Ectodermal cell (in vitro differentiated cells): Measurements from ENCODE around the gene KRT9.
A peak's percentile ranks its signal among the peaks of the same experiment; 100 is the strongest.
"Not testable (repeated sequence)": the region's sequence is repeated elsewhere in the genome, so short reads cannot be mapped to it uniquely, and the experiment has no call there.

Source experiments
- H3K27ac ChIP-seq: 2 replicates; pipeline ENCODE4 v1.7.0; 2013; ENCODE audit warnings: mild to moderate bottlenecking, low read depth, low read length; ENCODE audit not compliant: insufficient read depth, poor library complexity, severe bottlenecking
- H3K27me3 ChIP-seq: 2 replicates; pipeline ENCODE4 v1.7.0; 2013; ENCODE audit warnings: mild to moderate bottlenecking, low read length; ENCODE audit not compliant: insufficient read depth, control insufficient read depth, poor library complexity, severe bottlenecking
- H3K36me3 ChIP-seq: one replicate; pipeline ENCODE4 v1.7.0; 2013; ENCODE audit warnings: low read length; ENCODE audit not compliant: control insufficient read depth, insufficient read depth
- H3K4me1 ChIP-seq: one replicate; pipeline ENCODE4 v1.7.0; 2013; ENCODE audit warnings: low read length; ENCODE audit not compliant: control insufficient read depth, insufficient read depth
- H3K4me3 ChIP-seq: 2 replicates; pipeline ENCODE4 v1.7.0; 2013; ENCODE audit warnings: low read depth, low read length, control low read depth; ENCODE audit not compliant: insufficient read depth
- H3K9me3 ChIP-seq: 2 replicates; pipeline ENCODE4 v1.7.0; 2013; ENCODE audit warnings: mild to moderate bottlenecking, low read length, moderate library complexity; ENCODE audit not compliant: control insufficient read depth
- WGBS, 2 experiments: methylation state at CpG; one replicate each; pipeline ENCODE4 v1.1.7; 2013; ENCODE audit warnings: missing lambda C conversion rate in 2 of 2; 5-methylcytosine and 5-hydroxymethylcytosine counted together

KRT9 gene

DNA sequence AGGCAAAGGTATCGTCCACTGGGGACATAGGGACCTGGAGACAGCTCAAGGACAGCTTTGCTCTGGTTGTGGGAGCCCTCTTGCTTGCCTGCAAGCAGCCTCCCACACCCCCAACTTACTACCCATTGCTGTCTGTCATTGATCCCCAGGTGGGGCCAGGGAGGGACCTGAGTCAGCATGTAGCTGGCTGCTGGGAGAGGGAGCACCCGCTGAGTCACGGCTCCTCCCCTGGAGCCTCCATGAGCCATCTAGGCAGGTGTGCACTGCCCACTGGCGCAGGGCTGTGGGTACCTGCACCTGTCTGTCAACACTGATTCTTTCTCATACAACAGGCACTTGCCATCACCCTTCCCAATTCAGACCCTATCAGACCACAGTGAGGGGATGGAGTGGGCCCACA, 4.9 kb upstream of the KRT9 start:
- not testable (repeated sequence) for H3K27ac ChIP-seq, H3K4me3 ChIP-seq, H3K4me1 ChIP-seq, H3K27me3 ChIP-seq, H3K9me3 ChIP-seq, H3K36me3 ChIP-seq
- WGBS, 2 experiments = 91 to 93% methylated on average over 4 of the region's 4 CpGs

DNA sequence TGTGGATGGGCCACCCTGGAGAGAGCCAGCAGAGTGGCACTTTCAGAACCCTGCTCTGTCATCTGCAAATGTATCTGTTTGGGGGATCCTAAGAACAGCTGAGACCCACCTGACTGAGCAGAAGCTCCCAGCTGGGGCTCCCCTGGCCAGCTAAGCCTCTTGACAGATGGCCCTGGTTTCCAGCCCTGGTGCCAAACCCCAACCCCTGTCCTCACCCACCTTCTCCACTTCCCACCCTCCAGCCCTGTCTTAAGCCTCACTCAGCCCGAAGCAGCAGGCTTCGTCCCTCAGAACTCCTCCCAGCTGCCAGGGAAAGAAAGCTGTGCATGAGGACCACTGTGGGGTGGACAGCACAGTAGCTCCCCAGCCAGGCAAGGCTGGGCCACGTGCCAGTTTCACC, 3.5 kb upstream of the KRT9 start:
- H3K27ac ChIP-seq = no peak overlapping the region
- H3K36me3 ChIP-seq = no peaks in the 10 kb centered on the region
- no peaks in the 10 kb centered on the region for H3K27me3 ChIP-seq
- H3K4me1 ChIP-seq = peaks cover 6% of the 10 kb centered on the region
- 83 to 86% methylated on average over 3 of the region's 3 CpGs for WGBS, 2 experiments
- no peak overlapping the region for H3K4me3 ChIP-seq
- H3K9me3 ChIP-seq = no peaks in the 10 kb centered on the region

DNA sequence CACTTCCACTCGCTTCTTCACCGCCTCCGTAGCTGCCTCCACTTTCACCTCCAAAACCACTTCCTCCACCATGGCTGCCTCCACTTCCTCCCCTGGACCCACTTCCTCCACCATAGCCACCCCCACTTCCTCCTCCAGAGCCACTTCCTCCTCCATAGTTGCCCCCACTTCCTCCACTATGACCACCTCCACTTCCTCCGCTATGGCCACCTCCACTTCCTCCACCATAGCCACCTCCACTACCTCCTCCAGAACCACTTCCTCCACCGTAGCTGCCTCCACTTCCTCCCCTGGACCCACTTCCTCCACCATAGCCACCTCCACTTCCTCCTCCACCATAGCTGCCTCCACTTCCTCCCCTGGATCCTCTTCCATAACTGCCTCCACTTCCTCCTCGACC, 4.5 kb downstream of the KRT9 start:
- H3K27me3 ChIP-seq = no peaks in the 10 kb centered on the region
- WGBS, 2 experiments = 93 to 96% methylated on average over 6 of the region's 6 CpGs
- no peak overlapping the region for H3K4me3 ChIP-seq
- H3K36me3 ChIP-seq = no peaks in the 10 kb centered on the region
- H3K27ac ChIP-seq = no peak overlapping the region
- H3K9me3 ChIP-seq = no peaks in the 10 kb centered on the region
- H3K4me1 ChIP-seq = peaks cover 11% of the 10 kb centered on the region

- Histone ChIP-seq H3K4me1 (peaks cover 11% of the 10 kb centered on the region), H3K4me3 (no peak overlapping the region), H3K27me3 (no peaks in the 10 kb centered on the region), H3K27ac (no peak overlapping the region), H3K36me3 (no peaks in the 10 kb centered on the region), H3K9me3 (no peaks in the 10 kb centered on the region)
These were observed 6.5 kb downstream of the KRT9 start for GRCh38 chr17:41565338-41565737.

DNA sequence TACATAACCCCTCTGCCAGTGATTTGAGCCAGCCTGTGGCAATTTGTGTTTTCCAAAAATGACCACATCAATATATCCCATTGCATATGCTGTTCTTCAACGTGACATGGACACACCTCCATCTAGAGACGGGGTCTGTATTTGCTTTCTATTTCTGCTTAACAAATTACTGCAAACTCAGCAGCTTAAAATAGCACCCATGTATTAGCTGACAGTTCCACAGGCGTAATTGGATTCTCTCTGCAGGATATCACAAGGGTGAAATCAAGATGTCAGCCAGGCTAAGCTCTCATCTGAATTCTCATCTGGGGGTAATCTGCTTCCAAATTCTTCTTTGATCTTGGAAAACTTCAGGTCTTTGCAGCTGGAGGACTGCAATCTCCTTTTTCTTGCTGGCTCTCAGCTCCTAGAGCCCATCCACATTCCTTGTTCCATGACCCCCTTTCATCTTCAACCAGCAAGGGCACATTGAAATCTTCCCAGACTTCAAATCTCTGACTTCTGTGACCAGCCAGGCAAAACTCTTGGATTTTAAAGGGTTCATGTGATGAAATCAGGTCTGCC, 8.2 kb downstream of the KRT9 start:
- peaks cover 11% of the 10 kb centered on the region for H3K4me1 ChIP-seq
- no peak overlapping the region for H3K4me3 ChIP-seq
- WGBS, 2 experiments = 66 to 71% methylated on average over 3 of the region's 3 CpGs
- no peaks in the 10 kb centered on the region for H3K27me3 ChIP-seq
- peak overlapping the region; percentile 23 for H3K27ac ChIP-seq
- H3K36me3 ChIP-seq = no peaks in the 10 kb centered on the region
- H3K9me3 ChIP-seq = no peaks in the 10 kb centered on the region

- Histone ChIP-seq H3K36me3 (no peaks in the 10 kb centered on the region), H3K9me3 (no peaks in the 10 kb centered on the region), H3K4me3 (no peak overlapping the region), H3K27me3 (no peaks in the 10 kb centered on the region), H3K4me1 (peaks cover 11% of the 10 kb centered on the region), H3K27ac (no peak overlapping the region)
- 91 to 92% methylated on average over 6 of the region's 6 CpGs for WGBS, 2 experiments
These were observed 10.3 kb downstream of the KRT9 start for GRCh38 chr17:41561554-41561953.

GRCh38 chr17:41559548-41559947, 12.3 kb downstream of the KRT9 start:
- no peaks in the 10 kb centered on the region for H3K9me3 ChIP-seq
- H3K36me3 ChIP-seq = no peaks in the 10 kb centered on the region
- no peaks in the 10 kb centered on the region for H3K27me3 ChIP-seq
- no peak overlapping the region for H3K27ac ChIP-seq
- peaks cover 11% of the 10 kb centered on the region for H3K4me1 ChIP-seq
- 86 to 90% methylated on average over 2 of the region's 2 CpGs for WGBS, 2 experiments
- H3K4me3 ChIP-seq = no peak overlapping the region

DNA sequence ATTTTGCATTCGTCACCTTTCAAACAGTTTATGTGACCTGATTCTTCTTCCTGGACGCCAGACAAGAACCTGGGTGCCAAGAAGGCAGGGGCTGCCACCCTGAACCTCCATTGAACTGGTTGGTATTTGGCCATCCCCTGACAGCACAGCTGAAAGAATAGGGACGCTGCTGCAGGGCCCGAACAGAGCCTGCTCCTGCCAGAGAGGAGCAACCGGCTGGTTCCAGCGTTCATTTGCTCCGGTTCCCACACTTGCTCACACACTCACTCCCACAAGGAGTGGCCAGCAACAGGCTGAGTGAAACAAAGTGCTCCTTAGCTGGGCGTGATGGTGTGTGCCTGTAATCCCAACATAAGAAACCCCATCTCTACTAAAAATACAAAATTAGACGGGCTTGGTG, 14.9 kb downstream of the KRT9 start:
- no peaks in the 10 kb centered on the region for H3K27me3 ChIP-seq
- WGBS, 2 experiments = 91% methylated on average over 9 of the region's 9 CpGs
- no peak overlapping the region for H3K27ac ChIP-seq
- no peak overlapping the region for H3K4me3 ChIP-seq
- peaks cover under 1% of the 10 kb centered on the region for H3K4me1 ChIP-seq
- no peaks in the 10 kb centered on the region for H3K9me3 ChIP-seq
- no peaks in the 10 kb centered on the region for H3K36me3 ChIP-seq

- Histone ChIP-seq H3K27me3 (no peaks in the 10 kb centered on the region), H3K4me3 (no peak overlapping the region), H3K4me1 (peaks cover 5% of the 10 kb centered on the region), H3K9me3 (no peaks in the 10 kb centered on the region), H3K27ac (no peak overlapping the region), H3K36me3 (no peaks in the 10 kb centered on the region)
- 79 to 80% methylated on average over 5 of the region's 5 CpGs for WGBS, 2 experiments
These were observed 15.6 kb downstream of the KRT9 start for GRCh38 chr17:41556306-41556705.

DNA sequence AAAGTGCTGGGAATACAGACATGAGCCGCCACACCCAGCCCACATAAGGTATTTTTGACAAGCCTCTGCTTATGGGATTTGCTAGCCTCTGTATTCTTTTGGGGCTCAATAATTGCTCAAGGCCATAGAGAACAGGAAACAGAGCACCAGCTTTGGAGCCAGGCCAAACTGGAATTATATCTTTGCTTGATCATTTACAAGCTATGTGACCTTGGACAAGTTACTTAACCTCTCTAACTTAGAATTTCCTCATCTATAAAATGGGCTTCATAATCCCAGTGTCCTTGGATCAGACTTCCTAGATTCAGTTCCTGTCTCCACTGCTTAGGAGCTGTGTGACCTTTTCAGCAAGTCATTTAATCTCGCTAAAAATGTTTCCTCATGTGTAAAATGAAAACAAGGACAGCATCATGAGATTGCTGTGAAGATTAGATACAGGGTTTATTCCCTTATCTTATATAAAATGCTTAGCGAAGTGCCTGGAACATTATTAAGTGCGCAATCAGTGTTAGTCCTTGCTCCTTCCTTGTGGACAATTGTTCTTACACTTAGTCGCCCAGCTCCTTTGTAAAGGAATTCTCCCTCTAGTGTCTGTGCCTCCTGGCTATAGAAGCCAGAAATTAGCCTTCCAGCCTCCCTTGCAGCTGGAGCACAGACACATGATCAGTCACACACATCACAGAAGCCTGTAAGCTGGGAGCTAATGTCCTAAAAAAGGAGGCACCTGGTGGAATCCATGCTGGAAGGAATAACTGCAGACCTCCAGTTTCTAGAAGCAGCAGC, 16.6 kb downstream of the KRT9 start:
- H3K4me3 ChIP-seq = no peak overlapping the region
- peaks cover 5% of the 10 kb centered on the region for H3K4me1 ChIP-seq
- H3K27me3 ChIP-seq = no peaks in the 10 kb centered on the region
- no peaks in the 10 kb centered on the region for H3K36me3 ChIP-seq
- H3K9me3 ChIP-seq = no peaks in the 10 kb centered on the region
- 91 to 93% methylated on average over 5 of the region's 5 CpGs for WGBS, 2 experiments
- H3K27ac ChIP-seq = no peak overlapping the region
